Activated CD4-positive, alpha-beta T cell treated with anti-CD3 and anti-CD28 coated beads for 36 hours (primary cell): ENCODE data around the gene TNPO2. TPM values are rescaled to one million over a fixed set of nuclear protein-coding genes. Genes with fewer than 3 reads are reported as not detected.

Experiments
- ATAC-seq: fragments of 200-7000 bp; cut with Tn5 transposase; one replicate; pipeline ENCODE4 v1.10.0; 2021; ENCODE audit warnings: mild to moderate bottlenecking, moderate library complexity
- CTCF ChIA-PET: fragments of 350-600 bp; sonication (Branson Sonifier 250); formaldehyde crosslinking; loops from one replicate; lab custom pipeline; 2021; ENCODE audit warnings: antibody characterized with exemption; lab: Charles Lee
- POLR2A ChIA-PET: fragments of 350-600 bp; sonication (Branson Sonifier 250); formaldehyde crosslinking; loops from one replicate; lab custom pipeline; 2021; ENCODE audit warnings: antibody characterized with exemption, inconsistent platforms; lab: Charles Lee
- DNase-seq: peaks from one replicate; pipeline ENCODE4 v3.0.0-alpha.2; 2020
- H3K27ac Mint-ChIP-seq: one replicate; pipeline ENCODE4 v1.8.0; 2021; ENCODE audit warnings: mixed read lengths
- H3K27me3 Mint-ChIP-seq: one replicate; pipeline ENCODE4 v1.8.0; 2021; ENCODE audit warnings: mixed read lengths
- H3K36me3 Mint-ChIP-seq: one replicate; pipeline ENCODE4 v1.8.0; 2021; ENCODE audit warnings: low read depth, mixed read lengths
- H3K4me1 Mint-ChIP-seq: one replicate; pipeline ENCODE4 v1.8.0; 2021; ENCODE audit warnings: mixed read lengths
- H3K4me3 Mint-ChIP-seq: one replicate; pipeline ENCODE4 v1.8.0; 2021; ENCODE audit warnings: mild to moderate bottlenecking, moderate library complexity, mixed read lengths
- H3K9me3 Mint-ChIP-seq: one replicate; pipeline ENCODE4 v1.8.0; 2021; ENCODE audit warnings: low read depth, mixed read lengths
- intact Hi-C, 2 experiments: fragments of 100-400 bp; cut with DNase I in 1 of 2; cut with micrococcal nuclease in 1 of 2; formaldehyde crosslinking; loops; one replicate each; pipeline versions ENCODE4 v1.14.2 to v1.15.1; 2022 to 2024; cut with DNase I, micrococcal nuclease
- total RNA-seq, 2 experiments: library from RNA; stranded (reverse); gene quantifications; one replicate each; pipeline ENCODE4 v1.2.3, GENCODE V29; 2021

TNPO2 gene
- total RNA-seq, 2 experiments from 2014 or later, result 84.8 to 101 TPM

DNA sequence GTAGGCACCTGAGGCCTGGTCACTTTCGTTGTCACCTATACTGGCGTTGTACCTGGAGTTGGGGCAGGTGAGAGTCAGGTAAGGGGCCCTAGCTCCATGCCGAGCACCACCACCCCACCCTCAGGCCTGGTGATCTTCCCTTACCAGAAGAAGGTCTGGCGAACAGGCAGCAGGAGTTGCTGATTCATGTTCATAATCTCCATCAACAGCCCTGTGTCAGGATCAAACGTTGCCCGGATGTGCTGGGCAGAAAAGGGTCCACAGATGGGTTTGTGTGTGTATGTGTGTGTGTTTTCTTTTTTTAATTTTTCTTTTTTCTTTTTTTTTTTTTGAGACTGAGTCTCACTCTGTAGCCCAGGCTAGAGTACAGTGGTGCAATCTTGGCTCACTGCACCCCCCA lies 71.5 kb downstream of the TNPO2 start:
- CTCF ChIA-PET, result no interaction called here

DNA sequence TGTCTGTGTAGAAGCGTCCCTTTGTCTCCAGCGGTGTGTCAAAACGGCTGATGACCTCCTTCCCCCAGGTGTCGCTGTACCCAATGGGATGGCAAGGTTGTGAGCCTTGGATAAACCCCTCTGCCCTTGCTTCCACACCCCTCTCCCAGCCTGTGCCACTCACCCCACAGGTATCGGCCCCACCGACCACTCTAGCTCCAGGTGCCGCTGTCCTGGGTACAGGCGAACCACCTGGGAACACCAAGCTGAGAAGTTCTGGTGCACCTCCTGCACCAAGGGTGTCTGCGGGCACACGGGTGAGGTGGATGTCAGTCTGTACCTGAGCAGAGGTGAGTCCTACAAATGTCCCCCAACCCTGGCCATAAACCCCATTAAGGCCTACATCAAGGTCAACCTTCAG lies 73.8 kb downstream of the TNPO2 start:
- Mint-ChIP-seq H3K27ac (no peak overlapping the region), H3K36me3 (peaks cover 37% of the 10 kb centered on the region), H3K4me3 (no peak overlapping the region), H3K4me1 (peaks cover 2% of the 10 kb centered on the region), H3K9me3 (no peaks in the 10 kb centered on the region), H3K27me3 (no peaks in the 10 kb centered on the region)
- ChIA-PET CTCF (interaction anchor here (0.5 kb wide), 1 partner anchor 348 kb away, joined by 3 read pairs; no protein-coding TSS in a partner anchor), POLR2A (interaction anchor here (0.6 kb wide), 1 partner anchor 46 kb away, joined by 5 read pairs; no protein-coding TSS in a partner anchor)
- ATAC-seq (no peak), DNase-seq (no peak)
- intact Hi-C loops, result no loop called here

More for the DNA sequence above, 71.5 kb downstream of the TNPO2 start:
- Mint-ChIP-seq H3K4me3 (no peak overlapping the region), H3K27ac (no peak overlapping the region), H3K36me3 (peaks cover 52% of the 10 kb centered on the region), H3K27me3 (no peaks in the 10 kb centered on the region), H3K4me1 (peaks cover 2% of the 10 kb centered on the region), H3K9me3 (no peaks in the 10 kb centered on the region)
- intact Hi-C loops, result no loop called here
- POLR2A ChIA-PET, result no interaction called here
- DNase-seq (no peak), ATAC-seq (no peak)

Other genes with a start within 250 kb of the TNPO2 start
- gene ZNF709, start 239.1 kb downstream of the TNPO2 start, total RNA-seq, result 1 to 10 TPM; 1.7 to 2.1 TPM
- gene ZNF564, start 172.4 kb downstream of the TNPO2 start, total RNA-seq, result 1 to 10 TPM; 5.2 to 5.6 TPM
- 1 to 10 TPM; 7.7 to 8.7 TPM for gene ZNF490, start 113.1 kb downstream of the TNPO2 start, total RNA-seq
- 10 to 100 TPM; 16.1 to 18.1 TPM for gene ZNF791, start 113.0 kb downstream of the TNPO2 start, total RNA-seq
- gene MAN2B1, start 57.2 kb downstream of the TNPO2 start, total RNA-seq, result 100 to 1,000 TPM; 118 to 154 TPM
- gene WDR83, start 57.1 kb downstream of the TNPO2 start, total RNA-seq, result 10 to 100 TPM; 13.5 to 19.5 TPM
- 100 to 1,000 TPM; 101 to 112 TPM for gene DHPS, start 42.1 kb downstream of the TNPO2 start, total RNA-seq
- not detected for gene GNG14, start 35.9 kb downstream of the TNPO2 start, total RNA-seq
- gene FBXW9, start 27.3 kb downstream of the TNPO2 start, total RNA-seq, result 1 to 10 TPM; 8.3 to 8.8 TPM
- 100 to 1,000 TPM; 160 to 215 TPM for gene TRIR, start 10.8 kb upstream of the TNPO2 start, total RNA-seq
- 10 to 100 TPM; 53.7 to 61.9 TPM for gene GET3, start 13.6 kb upstream of the TNPO2 start, total RNA-seq
- not detected for gene BEST2, start 27.9 kb upstream of the TNPO2 start, total RNA-seq
- 10 to 100 TPM; 20.4 to 20.9 TPM for gene HOOK2, start 51.6 kb upstream of the TNPO2 start, total RNA-seq
- 100 to 1,000 TPM; 375 to 412 TPM for gene JUNB, start 67.6 kb upstream of the TNPO2 start, total RNA-seq
- 100 to 1,000 TPM; 261 to 325 TPM for gene PRDX2, start 77.9 kb upstream of the TNPO2 start, total RNA-seq
- 10 to 100 TPM; 31.0 to 48.2 TPM for gene THSD8, start 78.1 kb upstream of the TNPO2 start, total RNA-seq
- gene RNASEH2A, start 82.7 kb upstream of the TNPO2 start, total RNA-seq, result 10 to 100 TPM; 27.0 to 51.1 TPM
- gene RTBDN, start 110.6 kb upstream of the TNPO2 start, total RNA-seq, result not detected
- gene MAST1, start 114.6 kb upstream of the TNPO2 start, total RNA-seq, result 1 to 10 TPM; 1.8 to 2.7 TPM
- gene DNASE2, start 157.5 kb upstream of the TNPO2 start, total RNA-seq, result 10 to 100 TPM; 22.5 to 24.3 TPM
- gene KLF1, start 163.3 kb upstream of the TNPO2 start, total RNA-seq, result under 1 TPM; 0.18 to 0.37 TPM
- gene GCDH, start 167.2 kb upstream of the TNPO2 start, total RNA-seq, result 10 to 100 TPM; 36.2 to 41.1 TPM
- 1 to 10 TPM; 2.7 to 3.5 TPM for gene SYCE2, start 195.4 kb upstream of the TNPO2 start, total RNA-seq
- gene FARSA, start 209.8 kb upstream of the TNPO2 start, total RNA-seq, result 100 to 1,000 TPM; 120 to 142 TPM
- 100 to 1,000 TPM; 557 to 569 TPM for gene CALR, start 214.7 kb upstream of the TNPO2 start, total RNA-seq
- 100 to 1,000 TPM; 189 to 265 TPM for gene RAD23A, start 221.9 kb upstream of the TNPO2 start, total RNA-seq
- gene GADD45GIP1, start 233.3 kb upstream of the TNPO2 start, total RNA-seq, result 10 to 100 TPM; 31.1 to 36.3 TPM
- gene DAND5, start 245.6 kb upstream of the TNPO2 start, total RNA-seq, result under 1 TPM; 0.21 to 0.25 TPM